Activated CD8-positive, alpha-beta memory T cell treated with anti-CD3 and anti-CD28 coated beads, Interleukin-2, amount 50 U/mL, for 4 hours (primary cell): Measurements from ENCODE around the gene ZNF560.

ENCODE experiments used
- DNase-seq: peaks from one replicate; pipeline ENCODE4 v3.0.0-alpha.2; 2020

The ZNF560 gene

DNA sequence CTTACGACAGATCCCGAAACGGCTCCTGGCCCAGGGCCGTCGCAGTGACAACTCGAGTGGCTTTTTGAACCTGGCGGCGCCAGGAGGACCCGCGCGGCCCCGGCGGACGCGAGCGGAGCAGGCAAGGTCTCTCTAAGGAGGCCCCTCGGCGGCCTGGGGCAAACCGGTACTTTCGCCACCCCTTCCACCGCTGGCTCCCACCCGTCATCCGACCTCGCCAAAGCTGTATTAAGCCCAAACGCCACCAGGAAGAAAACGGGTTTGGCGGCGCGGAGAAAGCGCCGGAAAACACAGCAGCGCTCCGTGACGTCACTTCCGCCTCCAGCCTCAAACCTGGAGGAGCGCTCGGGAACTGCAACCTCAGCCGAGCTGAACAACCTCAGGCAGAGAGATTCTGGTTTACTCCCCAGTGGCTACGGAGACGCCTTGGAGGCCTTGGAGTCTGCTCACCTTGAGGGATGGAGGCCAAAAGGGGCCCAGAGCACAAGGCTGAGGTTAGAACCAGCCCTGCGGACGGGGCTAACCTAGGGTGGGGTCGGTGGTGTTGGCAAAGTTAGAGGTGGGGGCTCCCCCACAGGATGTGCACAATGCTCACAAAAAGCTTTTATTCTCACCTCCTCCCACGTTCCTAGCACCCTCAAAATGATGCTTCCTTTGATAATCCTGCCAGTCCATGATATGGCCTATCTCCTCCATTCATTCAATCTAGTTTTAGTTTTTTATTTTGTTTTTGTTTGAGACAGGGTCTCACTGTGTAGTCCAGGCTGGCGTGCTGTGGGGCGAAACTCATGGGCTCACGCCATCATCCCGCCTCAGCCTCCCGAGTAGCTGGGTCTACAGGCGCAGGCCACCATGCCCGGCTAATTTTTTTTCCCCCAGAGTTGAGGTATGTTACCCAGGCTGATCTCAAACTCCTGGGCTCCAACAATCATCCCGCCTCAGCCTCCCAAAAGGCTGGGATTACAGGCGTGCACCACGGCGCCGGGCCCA is 62.8 kb downstream of the ZNF560 start, which contains the start of gene ZNF266:
ZNF266 (minus strand) TSS at position 295 of the 990 bp plus-strand sequence. CDS start 15,484 bp downstream, outside the sequence.
- DNase-seq: peak; percentile 92

- no peak for DNase-seq
These were observed 66.9 kb downstream of the ZNF560 start for GRCh38 chr19:9431475-9431874.

GRCh38 chr19:9430444-9430843 is 68.0 kb downstream of the ZNF560 start:
- DNase-seq: no peak

GRCh38 chr19:9427941-9428340 is 70.5 kb downstream of the ZNF560 start:
- no peak for DNase-seq
